ENCODE measurements around the gene RHBDF1.

Gene RHBDF1

GRCh38 chr16:94918-95265, 22.5 kb upstream of the RHBDF1 start:
- DNase-seq (ENCODE audit: low read depth): no peak

DNA sequence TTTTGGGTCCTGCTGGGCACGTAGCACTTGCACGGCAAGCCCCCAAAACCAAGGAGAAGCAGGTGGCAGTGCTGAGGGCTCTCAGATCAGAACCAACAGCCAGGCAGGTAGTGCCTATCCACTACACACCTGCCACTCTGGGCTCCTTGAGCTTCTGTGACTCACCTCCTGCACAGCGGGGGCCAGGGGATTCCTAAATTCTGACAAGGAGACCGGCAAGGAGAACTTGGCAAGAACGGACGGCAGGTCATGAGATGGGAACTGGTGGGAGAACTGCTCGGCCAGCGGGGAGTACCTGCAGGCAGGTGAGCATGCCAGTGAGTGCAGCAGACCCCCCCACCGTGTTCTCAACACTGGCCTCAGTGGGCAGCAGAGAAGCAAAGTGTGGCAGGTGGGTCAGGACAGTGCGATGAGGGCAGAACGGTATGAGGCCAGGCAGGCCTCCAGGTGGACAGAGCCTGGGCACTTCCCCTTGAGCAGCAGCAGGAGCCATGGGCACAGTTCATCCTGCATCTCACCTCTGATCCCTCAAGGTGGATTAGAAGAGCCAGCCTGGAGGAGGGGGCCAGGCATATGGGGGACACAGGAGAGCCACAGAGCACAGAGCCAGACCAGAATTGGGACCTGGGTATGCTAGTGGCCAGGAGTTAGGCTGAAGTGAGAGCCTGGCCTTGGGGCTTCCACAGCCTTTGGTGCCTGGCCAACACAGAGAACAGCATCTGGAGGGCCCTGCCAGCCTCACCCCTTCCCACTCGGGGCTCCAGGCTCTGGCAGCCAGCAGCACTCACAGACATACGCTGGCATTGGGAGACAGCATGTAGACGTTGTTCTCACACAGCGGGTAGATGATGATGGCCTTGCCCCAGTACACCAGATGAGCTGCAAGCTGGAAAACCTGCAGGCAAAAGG, 20.3 kb upstream of the RHBDF1 start:
- no peak for DNase-seq (ENCODE audit: low read depth)

- DNase-seq (ENCODE audit: low read depth): no peak
These were observed 19.1 kb upstream of the RHBDF1 start for GRCh38 chr16:91484-91883.

- no peak for DNase-seq (ENCODE audit: low read depth)
These were observed 17.2 kb upstream of the RHBDF1 start for GRCh38 chr16:89391-90302.

- DNase-seq (ENCODE audit: low read depth): no peak
These were observed 16.2 kb upstream of the RHBDF1 start for GRCh38 chr16:88613-89012.

DNA sequence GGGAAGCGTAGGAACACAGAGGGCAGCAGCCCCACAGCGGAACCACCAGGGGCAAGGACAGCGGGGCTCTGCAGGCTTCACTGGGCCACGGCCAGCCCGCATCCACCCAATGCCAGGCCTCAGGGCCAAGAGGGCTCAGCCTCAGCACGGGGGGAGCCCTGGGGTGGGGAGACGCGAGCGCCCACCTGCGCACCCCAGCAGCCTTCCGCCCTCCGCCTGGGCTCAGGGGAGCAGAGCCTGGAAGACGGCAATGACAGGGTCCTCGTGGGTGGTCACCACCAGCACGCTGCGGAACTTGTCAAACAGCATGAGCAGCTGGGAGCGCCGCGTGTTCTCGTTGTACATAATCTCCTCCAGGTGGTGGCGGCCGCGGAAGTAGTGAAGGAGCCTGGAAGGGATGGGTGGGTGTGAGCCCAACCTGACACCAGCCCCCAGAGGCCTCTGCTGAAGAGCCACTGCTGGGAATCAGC, 14.1 kb upstream of the RHBDF1 start:
- no peak for DNase-seq (ENCODE audit: low read depth)

- no peak for DNase-seq (ENCODE audit: low read depth)
These were observed 13.4 kb upstream of the RHBDF1 start for GRCh38 chr16:85865-86264.

DNA sequence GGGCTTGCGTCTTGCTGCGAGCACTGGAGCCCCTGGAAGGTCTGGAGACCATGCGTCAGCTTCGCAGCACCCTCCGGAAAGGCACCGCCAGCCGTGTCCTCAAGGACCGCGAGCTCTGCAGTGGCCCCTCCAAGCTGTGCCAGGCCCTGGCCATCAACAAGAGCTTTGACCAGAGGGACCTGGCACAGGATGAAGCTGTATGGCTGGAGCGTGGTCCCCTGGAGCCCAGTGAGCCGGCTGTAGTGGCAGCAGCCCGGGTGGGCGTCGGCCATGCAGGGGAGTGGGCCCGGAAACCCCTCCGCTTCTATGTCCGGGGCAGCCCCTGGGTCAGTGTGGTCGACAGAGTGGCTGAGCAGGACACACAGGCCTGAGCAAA, 13.0 kb upstream of the RHBDF1 start:
- DNase-seq (ENCODE audit: low read depth): no peak

GRCh38 chr16:84718-85406, 12.4 kb upstream of the RHBDF1 start:
- DNase-seq (ENCODE audit: low read depth): peak; percentile 93

DNA sequence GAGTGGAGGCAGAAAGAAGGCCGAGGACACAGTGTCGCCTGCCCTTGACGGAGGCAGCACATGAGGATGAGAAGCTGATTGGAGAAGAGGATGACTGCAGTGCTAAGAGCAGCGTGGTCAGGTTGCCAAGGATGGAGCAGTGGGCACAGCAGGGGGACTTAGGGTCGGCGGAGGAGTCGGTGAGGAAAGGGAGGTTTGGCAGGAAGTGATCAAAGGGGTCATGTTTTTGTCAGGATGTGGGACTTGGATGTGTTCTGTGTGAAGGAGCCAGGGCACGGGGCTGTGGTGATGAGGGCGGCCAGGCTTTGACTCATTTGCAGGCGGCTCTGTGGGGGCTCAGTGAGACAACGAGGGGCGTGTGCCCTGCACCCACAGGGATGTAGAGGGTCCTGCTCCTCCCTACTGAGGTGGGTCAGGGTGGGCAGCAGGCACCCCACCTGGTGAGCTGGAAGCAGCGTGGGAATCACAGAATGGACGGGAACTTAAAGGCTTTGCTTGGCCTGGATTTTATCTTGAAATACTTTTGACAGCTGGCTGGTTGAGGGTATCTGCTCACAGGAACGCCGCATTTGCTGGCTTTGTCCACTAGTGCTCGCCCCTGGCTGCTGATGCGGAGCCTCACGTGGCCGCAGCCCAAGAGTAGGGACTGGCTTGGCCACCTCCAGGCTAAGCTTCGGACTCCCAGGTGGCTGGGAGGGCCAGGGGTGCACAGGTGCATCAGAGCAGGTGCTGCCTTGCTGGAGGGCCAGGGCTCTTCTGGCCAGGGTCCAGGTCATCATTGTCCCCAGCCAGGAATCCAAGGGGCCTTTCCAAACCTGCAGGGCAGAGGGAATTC, 11.6 kb upstream of the RHBDF1 start:
- peak; percentile 53 for DNase-seq (ENCODE audit: low read depth)

GRCh38 chr16:83060-83603, 10.7 kb upstream of the RHBDF1 start:
- no peak for DNase-seq (ENCODE audit: low read depth)

DNA sequence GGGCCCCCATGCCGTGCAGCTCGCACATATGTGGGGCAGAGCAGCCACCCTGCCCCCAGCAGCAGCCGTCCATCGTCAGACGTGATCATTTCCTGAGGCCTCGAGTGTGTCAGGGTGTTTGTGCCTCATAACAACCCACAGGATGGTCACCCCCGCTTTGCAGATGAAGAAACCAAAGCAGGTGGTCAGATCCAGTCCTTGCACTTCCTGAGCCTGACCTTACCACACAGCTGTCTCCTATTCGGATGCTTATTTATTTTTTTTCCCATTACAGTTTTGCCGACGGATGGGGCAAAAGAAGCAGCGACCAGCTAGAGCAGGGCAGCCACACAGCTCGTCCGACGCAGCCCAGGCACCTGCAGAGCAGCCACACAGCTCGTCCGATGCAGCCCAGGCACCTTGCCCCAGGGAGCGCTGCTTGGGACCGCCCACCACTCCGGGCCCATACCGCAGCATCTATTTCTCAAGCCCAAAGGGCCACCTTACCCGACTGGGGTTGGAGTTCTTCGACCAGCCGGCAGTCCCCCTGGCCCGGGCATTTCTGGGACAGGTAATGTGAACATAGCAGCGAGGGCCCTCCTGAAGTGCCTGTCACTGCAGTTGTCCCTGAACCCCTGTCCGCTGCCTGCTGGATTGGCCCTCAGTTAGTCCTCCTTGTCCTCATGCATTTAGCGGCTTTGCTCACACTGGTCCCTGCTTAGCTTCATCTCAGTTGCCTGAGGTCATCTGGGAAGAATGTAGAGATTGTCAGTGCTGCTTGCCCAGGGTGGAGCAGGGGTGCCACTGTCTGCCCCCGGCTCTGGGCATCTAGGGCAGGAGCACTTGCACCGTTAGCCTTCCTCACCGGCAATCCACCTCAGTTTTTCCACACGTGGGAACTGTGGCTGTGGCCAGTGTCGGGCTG, 7.0 kb upstream of the RHBDF1 start:
- peak; percentile 62 for DNase-seq (ENCODE audit: low read depth)

- peak; percentile 52 for DNase-seq (ENCODE audit: low read depth)
These were observed 6.2 kb upstream of the RHBDF1 start for GRCh38 chr16:78444-79150.

DNA sequence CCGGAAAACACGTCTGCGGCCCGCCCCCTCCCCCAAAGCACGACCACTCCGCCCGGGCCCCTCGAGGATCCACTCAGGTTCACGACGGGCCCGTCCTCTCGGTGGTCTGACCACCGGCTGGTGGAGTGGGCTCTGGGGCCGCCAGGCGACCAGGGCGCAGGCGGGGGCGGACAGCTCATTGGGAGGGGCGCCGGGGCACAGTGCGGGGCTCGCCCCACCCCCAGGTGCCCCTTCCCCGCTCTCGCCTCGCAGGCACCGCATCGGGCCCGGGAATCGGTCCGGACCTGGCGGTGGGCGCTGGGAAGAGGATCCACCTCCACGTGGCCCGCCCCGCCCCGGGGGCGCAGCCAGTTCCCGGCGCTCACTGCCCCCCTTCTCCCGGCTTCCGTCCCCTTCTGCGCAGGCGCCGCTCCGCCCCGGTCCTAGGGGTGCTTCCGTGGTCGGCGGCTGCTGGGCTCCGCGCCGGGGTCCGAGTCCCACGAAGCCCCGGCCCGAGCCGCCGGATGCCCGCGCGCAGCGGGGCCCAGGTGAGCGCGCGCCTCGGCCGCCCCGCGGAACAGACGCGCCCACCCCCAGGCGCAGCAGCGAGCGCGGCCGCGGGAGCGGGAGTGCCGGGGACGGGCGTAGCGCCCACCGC, 5.5 kb upstream of the RHBDF1 start, which contains the start of gene MPG:
MPG (plus strand) TSS at position 419 of the 637 bp plus-strand sequence; CDS start at position 504, 85 bp downstream.
- DNase-seq (ENCODE audit: low read depth): peak; percentile 82

DNA sequence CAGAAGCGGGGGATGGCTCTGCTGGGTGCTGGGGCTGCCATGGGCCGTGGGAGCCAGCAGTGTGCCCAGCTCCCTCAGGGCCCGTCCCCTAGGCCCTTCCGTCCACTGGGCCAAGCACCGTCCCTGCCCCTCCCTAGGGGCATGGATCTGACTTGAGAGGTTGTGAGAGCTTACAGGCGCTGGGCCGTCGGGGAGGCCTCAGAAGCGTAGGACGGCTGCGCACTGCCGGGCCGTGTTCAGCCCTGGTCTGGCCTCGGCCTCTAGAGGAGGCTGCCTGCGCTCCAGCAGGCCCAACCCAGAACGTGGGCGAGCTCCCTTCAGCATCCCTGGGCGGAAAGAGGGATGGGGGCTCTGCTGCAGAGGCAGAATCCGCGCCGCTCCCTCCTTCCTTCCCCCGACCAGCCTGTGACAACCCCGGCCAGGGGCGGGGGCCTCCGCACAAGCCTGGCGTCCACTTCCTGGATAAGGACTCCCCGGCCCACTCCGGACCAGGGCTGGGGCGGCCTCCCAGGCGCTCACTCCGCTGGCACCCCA, 4.9 kb upstream of the RHBDF1 start:
- DNase-seq (ENCODE audit: low read depth): peak; percentile 70

DNA sequence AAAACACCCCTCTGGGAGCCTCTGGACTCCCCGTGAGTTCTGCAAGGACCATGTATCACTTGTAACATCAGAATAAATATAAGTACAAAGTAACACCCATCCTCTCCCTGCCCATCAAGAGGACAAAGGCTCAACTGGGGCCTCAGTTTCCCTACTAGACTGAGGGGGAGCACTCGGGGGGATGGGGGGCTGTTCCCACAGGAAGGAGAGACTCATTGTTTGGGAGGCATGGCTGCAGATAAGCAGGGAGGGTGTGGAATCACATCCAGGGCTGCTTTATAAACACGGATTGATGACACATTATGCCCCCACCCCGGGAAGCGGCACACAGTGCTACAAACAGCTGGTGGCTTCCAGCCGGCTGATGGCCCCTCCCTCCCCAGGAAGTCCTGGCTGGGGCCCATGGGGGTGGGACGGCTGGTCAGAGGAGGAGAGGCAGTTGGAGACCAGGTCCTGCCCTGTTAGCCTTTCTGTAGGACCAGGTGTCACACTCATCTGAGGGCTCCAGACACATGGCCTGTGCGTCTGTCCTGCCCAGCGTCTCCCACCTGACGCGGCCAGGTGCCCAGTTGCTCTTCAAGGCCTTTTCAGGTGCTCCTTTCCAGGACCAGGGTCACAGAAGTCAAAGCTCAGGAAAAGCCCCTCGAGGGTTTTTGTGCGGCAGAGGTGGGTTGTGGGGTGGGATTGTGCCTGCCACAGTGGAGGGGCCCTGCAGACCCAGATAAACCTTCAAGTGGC, 4.3 kb upstream of the RHBDF1 start:
- DNase-seq (ENCODE audit: low read depth): peak; percentile 92

- peak; percentile 84 for DNase-seq (ENCODE audit: low read depth)
These were observed 3.4 kb upstream of the RHBDF1 start for GRCh38 chr16:75580-76501.

Measured in ELR (cell line).